HCT116 (cell line): ENCODE data around the gene TGM2.

ENCODE experiments used
- CBX3 ChIP-seq: IDR thresholded peaks from 2 replicates; pipeline ENCODE4 v1.6.1; 2012; ENCODE audit warnings: low read depth
- CTCF ChIP-seq, 3 experiments: fragments of 200-600 bp in 1 of 3; sonication (generic) in 1 of 3; IDR thresholded peaks in 2 of 3; conservative IDR thresholded peaks in 1 of 3; 2 replicates each; pipeline ENCODE4 v1.5.1; 2012 to 2017; ENCODE audit warnings: low read depth in 2 of 3, low read length in 2 of 3, antibody characterized with exemption in 1 of 3, borderline replicate concordance in 1 of 3, control low read depth in 1 of 3, mild to moderate bottlenecking in 1 of 3, mixed read lengths in 1 of 3, mixed run types in 1 of 3, moderate library complexity in 1 of 3; ENCODE audit not compliant: insufficient read depth in 1 of 3
- EZH2phosphoT487 ChIP-seq: fragments of 200-600 bp; IDR thresholded peaks from 2 replicates; pipeline ENCODE4 v1.6.1; 2018; ENCODE audit warnings: antibody characterized with exemption, borderline replicate concordance
- MAX ChIP-seq: IDR thresholded peaks from 2 replicates; pipeline ENCODE4 v1.6.1; 2012
- POLR2A ChIP-seq: IDR thresholded peaks from 2 replicates; pipeline ENCODE4 v1.7.0; 2011; ENCODE audit warnings: borderline replicate concordance; ENCODE audit not compliant: insufficient read depth, insufficient read length; ENCODE audit errors: extremely low read depth
- POLR2AphosphoS5 ChIP-seq: IDR thresholded peaks from 2 replicates; pipeline ENCODE4 v1.6.1; 2011; ENCODE audit warnings: mild to moderate bottlenecking, low read depth, low read length, moderate library complexity
- RAD21 ChIP-seq: IDR thresholded peaks from 2 replicates; pipeline ENCODE4 v1.6.1; 2012; ENCODE audit warnings: low read depth, mild to moderate bottlenecking
- REST ChIP-seq: IDR thresholded peaks from 2 replicates; pipeline ENCODE4 v1.6.1; 2012; ENCODE audit warnings: low read depth
- TCF7L2 ChIP-seq: IDR thresholded peaks from 2 replicates; pipeline ENCODE4 v1.7.0; 2011; ENCODE audit warnings: borderline replicate concordance, inconsistent platforms; ENCODE audit not compliant: insufficient read depth, insufficient read length; ENCODE audit errors: extremely low read depth
- ZNF274 ChIP-seq: fragments of 200-500 bp; sonication (Bioruptor generic); IDR thresholded peaks from 2 replicates; pipeline ENCODE4 v1.6.1; 2014; ENCODE audit warnings: mild to moderate bottlenecking, low read depth, low read length, inconsistent platforms

- no peak for TF ChIP-seq POLR2A
- no peak for TF ChIP-seq CBX3
- TF ChIP-seq CTCF (IDR thresholded peaks at IDR 0.05 in 2 of 3, conservative IDR thresholded peaks at IDR 0.05 in 1 of 3; ENCODE audit: borderline replicate concordance in 1 of 3, insufficient read depth in 1 of 3, low read depth in 2 of 3, low read length in 2 of 3): no peak
- TF ChIP-seq MAX: no peak
- TF ChIP-seq POLR2AphosphoS5: no peak
- TF ChIP-seq ZNF274: no peak
- TF ChIP-seq RAD21: no peak
- no peak for TF ChIP-seq REST
- TF ChIP-seq TCF7L2: no peak
- TF ChIP-seq EZH2phosphoT487: no peak
These were observed 25.1 kb upstream of the TGM2 start for GRCh38 chr20:38190166-38190565.
